NCI-H1105 treated with DMSO at 0.1 percent for 48 hours (cell line): ENCODE measurements around the gene DIS3L2.
"Not testable (repeated sequence)": the region's sequence is repeated elsewhere in the genome, so short reads cannot be mapped to it uniquely, and the experiment has no call there.

Source experiments
- DNase-seq: peaks from one replicate; lab custom pipeline; 2025; lab: John Stamatoyannopoulos, UW

Gene DIS3L2

DNA sequence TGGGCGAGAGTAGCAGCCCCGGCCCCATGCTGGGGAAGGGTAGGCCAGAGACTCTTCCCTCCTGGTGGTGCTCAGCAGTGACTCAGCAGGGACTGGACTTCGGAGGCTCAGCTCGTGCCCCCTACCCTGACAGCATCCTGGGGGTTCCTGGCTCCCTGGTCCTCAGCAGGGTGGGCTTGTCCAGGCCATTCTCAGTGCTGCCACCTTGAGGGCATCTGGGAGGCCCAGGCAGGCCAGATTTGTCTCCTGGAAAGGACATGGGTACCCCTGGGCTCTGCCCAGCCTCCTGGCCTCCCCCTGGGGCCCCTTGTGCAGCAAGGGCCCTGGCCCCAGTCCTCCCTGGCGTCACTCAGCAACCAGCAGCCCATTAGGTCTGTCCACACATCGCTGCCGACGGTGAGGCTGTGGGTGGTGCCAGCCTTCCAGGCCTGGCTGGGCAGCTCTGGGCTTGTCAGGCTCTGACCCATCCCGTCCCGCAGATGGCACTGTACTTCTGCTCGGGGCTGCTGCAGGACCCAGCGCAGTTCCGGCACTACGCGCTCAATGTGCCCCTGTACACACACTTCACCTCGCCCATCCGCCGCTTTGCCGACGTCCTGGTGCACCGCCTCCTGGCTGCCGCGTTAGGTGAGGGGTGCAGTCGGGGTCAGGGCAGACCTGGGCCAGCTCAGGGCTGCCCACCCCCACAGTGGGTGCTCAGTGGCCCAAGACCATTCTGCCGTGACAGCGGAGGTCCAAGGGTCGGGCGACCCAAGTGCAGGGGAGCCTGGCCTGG lies 372.0 kb downstream of the DIS3L2 start:
- no peak for DNase-seq

DNA sequence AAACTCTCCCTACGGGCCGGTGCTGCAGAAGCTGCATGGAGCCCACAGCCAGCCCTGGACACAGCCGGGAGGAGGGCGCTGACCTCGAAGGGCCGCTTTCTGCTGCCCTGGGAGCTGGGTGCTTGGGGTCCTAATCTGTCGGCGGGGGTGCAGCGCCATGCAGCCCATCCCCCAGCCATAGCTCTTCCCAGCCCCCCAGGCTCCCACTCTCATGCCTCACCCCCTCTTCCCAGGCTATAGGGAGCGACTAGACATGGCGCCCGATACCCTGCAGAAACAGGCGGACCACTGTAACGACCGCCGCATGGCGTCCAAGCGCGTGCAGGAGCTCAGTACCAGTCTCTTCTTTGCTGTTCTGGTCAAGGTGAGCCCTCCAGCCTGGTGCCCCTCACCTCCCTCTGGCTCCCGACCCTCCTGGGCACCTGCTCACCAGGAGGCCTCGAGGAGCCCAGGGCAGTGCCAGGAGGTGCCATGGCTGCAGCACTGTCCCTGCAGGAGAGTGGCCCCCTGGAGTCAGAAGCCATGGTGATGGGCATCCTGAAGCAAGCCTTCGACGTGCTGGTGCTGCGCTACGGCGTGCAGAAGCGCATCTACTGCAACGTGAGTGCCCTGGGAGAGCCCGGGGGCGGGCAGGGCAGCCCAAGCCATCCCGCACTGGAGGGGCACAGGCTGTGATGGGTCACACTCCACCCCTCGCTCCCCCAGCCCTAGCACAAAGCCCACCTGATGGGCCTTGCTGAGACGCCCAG lies 372.8 kb downstream of the DIS3L2 start:
- DNase-seq, result not testable (repeated sequence)

- not testable (repeated sequence) for DNase-seq
Observed at GRCh38 chr2:232334885-232335205, 373.3 kb downstream of the DIS3L2 start.

DNA sequence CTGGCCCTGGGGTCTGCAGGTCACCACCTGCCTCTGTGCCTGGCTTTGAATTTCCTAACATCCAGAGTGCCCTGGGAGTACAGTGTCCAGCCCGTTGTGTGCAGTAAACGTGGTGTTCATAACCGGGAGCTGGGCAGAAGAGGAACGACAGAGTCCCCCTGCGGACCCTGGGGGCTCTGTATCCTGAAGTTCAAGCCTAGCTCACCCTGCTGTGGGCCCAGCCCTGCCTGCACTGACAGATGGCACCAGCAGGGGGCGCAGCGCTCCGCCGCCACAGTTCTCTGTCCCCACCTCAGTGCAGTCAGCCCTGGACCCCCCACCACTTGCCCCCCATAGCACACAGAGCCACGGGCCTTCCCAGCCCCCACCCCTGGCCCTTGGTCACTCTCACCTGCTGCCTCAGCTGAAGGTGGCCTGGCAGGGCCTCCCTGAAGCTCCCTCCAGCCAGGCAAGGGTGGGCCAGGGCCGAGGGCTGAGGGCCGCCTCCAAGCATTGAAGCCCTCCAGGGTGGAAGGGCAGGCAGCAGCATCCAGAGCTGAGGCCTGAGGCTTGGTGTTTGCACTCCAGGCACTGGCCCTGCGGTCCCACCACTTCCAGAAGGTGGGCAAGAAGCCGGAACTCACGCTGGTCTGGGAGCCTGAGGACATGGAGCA lies 373.8 kb downstream of the DIS3L2 start:
- not testable (repeated sequence) for DNase-seq

DNA sequence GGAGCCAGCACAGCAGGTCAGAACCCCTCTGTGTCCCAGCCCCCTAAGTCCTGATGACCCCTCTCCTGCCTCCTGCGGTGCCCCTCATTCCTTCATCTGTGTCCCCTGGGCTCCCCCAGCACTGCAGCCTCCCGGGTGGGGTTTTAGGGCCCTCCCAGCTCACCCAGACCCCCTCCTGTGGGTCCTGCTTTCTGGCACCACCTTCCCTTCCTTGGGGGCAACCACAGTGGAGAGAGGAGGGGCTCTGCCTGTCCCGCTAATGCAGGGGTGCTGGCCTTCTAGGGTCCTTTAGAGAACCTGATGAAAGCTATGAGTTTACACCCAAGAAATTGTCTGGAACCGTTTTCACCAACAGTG lies 374.3 kb downstream of the DIS3L2 start:
- DNase-seq, result no peak

GRCh38 chr2:232336241-232336736 lies 374.8 kb downstream of the DIS3L2 start:
- no peak for DNase-seq

DNA sequence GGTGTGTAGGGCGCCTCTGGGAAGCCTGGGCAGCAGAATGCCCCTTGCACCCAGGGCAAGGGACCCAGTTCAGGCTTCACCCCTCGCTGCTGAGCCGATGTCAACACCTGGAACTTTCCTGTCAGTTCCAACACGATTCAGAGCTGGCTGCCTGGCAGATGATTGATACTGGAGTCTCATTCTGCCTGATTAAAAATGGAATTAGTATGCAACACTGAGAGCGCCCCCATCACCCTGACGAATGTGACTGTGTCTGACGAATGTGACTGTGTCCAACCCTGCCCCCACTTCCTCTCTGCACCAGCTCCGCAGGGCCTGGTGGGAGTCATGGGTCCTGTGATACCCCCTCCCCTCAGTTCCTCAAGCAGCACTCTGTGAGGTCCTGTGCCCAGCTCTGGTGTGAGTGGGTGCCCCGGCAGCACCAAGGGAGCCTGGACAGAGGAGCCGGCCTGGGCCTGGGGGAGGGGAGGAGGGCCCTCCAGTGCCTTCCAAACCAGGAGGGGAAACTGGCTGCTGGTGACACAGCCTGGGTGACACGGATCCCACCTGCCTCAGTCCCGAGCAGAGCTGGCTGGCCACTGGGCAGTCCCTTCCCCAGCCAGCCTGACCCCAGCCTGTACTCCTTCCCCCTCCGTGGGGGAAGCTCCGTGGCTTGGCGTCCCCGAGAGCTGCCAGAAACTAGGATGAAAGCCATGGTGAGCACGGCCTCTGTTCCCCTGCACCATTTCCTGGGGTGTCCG lies 375.6 kb downstream of the DIS3L2 start:
- no peak for DNase-seq

- not testable (repeated sequence) for DNase-seq
Observed at GRCh38 chr2:232338094-232338758, 376.7 kb downstream of the DIS3L2 start.

GRCh38 chr2:232338759-232339106 lies 377.2 kb downstream of the DIS3L2 start:
- DNase-seq, result no peak

DNA sequence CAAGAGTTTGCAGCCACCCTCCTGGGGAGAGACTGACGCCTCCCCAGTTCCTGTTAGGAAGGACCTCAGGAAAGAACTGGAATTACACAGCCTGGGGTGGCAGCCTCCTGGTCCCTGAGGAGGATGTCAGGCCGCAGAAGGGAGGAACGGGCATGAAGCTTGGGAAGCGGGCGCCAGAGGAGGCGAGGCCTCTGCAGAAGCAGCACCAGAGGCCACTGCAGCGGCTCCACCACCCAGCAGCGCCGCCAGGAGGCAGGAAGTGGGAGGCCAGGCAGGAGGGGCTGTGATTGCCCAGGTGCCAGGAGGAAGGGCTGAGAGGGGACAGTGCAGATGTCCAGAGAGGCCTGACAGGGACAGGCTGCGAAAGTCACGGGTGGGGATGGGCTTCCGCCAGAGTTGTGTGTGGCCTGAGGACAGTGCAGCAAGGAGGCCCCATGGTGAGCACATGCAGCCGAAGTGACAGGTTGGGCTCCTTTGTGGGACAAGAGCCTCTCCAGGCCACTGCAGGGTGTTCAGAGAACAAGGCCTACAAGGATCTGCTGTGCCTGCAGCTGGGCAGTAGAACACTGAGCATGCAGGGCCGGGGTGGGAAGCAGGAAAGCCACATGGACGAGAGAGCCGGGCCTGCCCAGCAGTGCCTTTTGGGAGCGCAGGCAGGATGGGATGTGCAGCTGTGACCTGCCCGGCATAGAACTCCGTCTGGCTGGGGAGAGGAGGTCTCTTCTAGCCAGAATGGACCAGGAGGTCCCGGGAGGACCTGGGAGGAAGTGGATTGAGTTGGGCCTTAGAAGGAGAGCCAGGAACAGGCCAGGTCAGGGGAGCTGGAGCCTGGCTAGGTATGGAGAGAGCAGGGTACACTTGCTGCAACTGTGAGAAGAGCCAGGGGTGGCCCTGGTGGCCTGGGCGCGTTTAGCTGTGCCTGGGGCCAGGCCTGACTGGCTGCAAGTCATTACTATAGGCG lies 377.9 kb downstream of the DIS3L2 start:
- DNase-seq, result no peak

DNA sequence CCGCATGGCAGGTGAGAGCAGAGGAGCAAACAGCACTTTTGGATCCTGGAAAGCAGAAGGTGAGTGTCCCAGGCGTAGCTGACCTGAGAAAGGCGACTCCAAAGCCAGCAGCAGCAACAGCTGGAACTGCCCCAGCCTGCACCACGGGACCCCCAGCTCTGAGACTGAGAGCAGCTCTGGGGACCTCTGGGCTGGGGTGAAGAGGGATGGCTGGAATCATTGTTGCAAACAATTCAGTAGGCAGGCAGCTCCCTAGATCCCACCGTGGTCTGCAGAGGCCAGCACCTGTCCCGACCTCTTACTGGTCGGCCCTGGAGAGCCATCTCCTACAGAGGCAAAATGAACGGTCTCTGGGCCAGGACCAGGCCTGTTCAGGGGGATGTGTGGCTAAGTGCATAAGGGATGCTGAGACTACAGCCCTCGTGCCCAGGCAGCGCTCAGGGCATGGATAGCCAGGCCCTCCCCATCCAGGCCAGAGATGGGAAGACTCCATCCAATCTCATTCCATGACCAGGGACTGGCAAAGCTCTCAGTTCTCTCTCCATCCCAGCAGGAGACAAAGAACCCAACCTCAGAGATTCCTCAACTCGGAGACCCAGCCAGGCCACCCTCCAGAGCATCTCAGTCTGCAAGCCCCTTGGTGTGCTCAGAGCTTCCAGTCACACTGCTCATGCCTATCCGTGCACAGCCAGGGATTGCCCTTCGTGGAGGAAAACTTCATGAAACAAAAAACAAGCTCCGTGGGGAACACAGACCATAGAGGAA lies 378.8 kb downstream of the DIS3L2 start:
- no peak for DNase-seq

GRCh38 chr2:232341061-232341738 lies 379.7 kb downstream of the DIS3L2 start:
- DNase-seq, result no peak

DNA sequence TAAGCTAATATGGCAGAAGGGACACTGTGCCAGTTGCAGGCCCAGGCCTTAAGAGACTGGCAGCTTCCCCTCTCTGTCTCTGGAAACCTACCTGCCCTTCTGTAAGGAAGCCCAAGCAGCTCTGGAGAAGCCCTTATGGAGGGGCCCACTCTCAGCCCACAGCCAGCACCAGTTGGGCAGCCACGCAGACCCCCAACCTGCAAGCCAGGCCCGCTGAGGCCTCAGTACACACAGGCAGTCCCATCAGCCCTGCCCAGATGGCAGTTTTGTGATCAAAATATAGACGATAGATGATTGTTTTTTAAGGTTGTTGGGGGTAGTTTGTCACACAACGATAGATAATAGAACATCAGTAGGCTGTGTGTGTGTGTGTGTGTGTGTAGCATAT lies 380.2 kb downstream of the DIS3L2 start:
- no peak for DNase-seq

GRCh38 chr2:232342635-232343565 lies 381.4 kb downstream of the DIS3L2 start:
- DNase-seq, result no peak

GRCh38 chr2:232343821-232344220 lies 382.3 kb downstream of the DIS3L2 start:
- DNase-seq, result no peak

DNA sequence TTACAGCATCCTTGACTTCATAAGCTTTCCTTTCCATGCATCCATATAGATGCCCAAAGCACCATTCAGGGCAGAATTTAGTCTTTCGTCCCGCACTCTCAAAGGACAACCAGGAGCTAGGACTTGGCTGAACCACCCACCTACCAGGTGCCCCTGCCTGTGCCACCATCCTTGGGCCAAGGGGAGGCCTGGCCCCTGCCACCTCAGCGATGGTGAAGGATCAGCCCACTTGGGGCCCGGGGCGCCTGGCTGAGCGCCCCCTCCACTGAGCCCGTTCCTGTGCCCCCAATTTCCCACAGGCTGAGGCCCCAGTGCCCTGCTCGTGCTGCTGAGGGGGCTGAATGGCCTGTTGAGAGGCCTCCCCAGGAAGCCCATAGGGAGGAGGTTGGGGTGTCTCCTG lies 383.7 kb downstream of the DIS3L2 start:
- DNase-seq, result no peak

- DNase-seq, result no peak
Observed at GRCh38 chr2:232347369-232347768, 385.9 kb downstream of the DIS3L2 start.

- no peak for DNase-seq
Observed at GRCh38 chr2:232348936-232349335, 387.4 kb downstream of the DIS3L2 start.
